GM13976 (cell line): ENCODE results near the gene CTRB1.
"Not testable (repeated sequence)": the region's sequence is repeated elsewhere in the genome, so short reads cannot be mapped to it uniquely, and the experiment has no call there.

Experiments
- DNase-seq: peaks from one replicate; pipeline ENCODE4 v3.0.0; 2012; ENCODE audit warnings: low spot score
- CTCF ChIP-seq: IDR thresholded peaks from 2 replicates; pipeline ENCODE4 v1.5.1; 2012; ENCODE audit warnings: borderline replicate concordance, mild to moderate bottlenecking; ENCODE audit not compliant: insufficient read depth; ENCODE audit errors: extremely low read depth, missing control alignments, control extremely low read depth
- in situ Hi-C: fragments of 300-500 bp; cut with MboI; formaldehyde crosslinking; loops from one replicate; pipeline ENCODE4 v1.12.0; 2022; ENCODE audit warnings: low sequenced_read_pairs, mixed read lengths, inconsistent platforms; ENCODE audit not compliant: unreplicated experiment

The CTRB1 gene

GRCh38 chr16:75208242-75208825 lies 10.5 kb upstream of the CTRB1 start:
- in situ Hi-C loops: loop anchor here (25.0 kb wide), 1 partner anchor 554 kb away; no protein-coding TSS in a partner anchor
- DNase-seq: peak; percentile 18
- TF ChIP-seq CTCF: no peak

GRCh38 chr16:75208861-75209505 lies 9.8 kb upstream of the CTRB1 start:
- in situ Hi-C loops: loop anchor here (25.0 kb wide), 1 partner anchor 553 kb away; no protein-coding TSS in a partner anchor
- peak; percentile 15 for DNase-seq
- no peak for TF ChIP-seq CTCF

GRCh38 chr16:75209514-75209913 lies 9.3 kb upstream of the CTRB1 start:
- DNase-seq: not testable (repeated sequence)
- in situ Hi-C loops: loop anchor here (25.0 kb wide), 1 partner anchor 553 kb away; no protein-coding TSS in a partner anchor

GRCh38 chr16:75209944-75210343 lies 8.8 kb upstream of the CTRB1 start:
- in situ Hi-C loops: loop anchor here (10.0 to 25.0 kb wide), 2 partner anchors 175 to 552 kb away; no protein-coding TSS in a partner anchor
- no peak for DNase-seq
- TF ChIP-seq CTCF: no peak

GRCh38 chr16:75211286-75211685 lies 7.5 kb upstream of the CTRB1 start:
- in situ Hi-C loops: loop anchor here (10.0 to 25.0 kb wide), 2 partner anchors 174 to 551 kb away; no protein-coding TSS in a partner anchor
- not testable (repeated sequence) for DNase-seq

- no peak for TF ChIP-seq CTCF
- no peak for DNase-seq
- in situ Hi-C loops: loop anchor here (10.0 to 25.0 kb wide), 2 partner anchors 169 to 546 kb away; no protein-coding TSS in a partner anchor
Observed at GRCh38 chr16:75216127-75216526, 2.7 kb upstream of the CTRB1 start.

- in situ Hi-C loops: loop anchor here (10.0 to 25.0 kb wide), 2 partner anchors 168 to 546 kb away; no protein-coding TSS in a partner anchor
- DNase-seq: no peak
- no peak for TF ChIP-seq CTCF
Observed at GRCh38 chr16:75216576-75216975, 2.2 kb upstream of the CTRB1 start.
